CD4-positive, CD25-positive, alpha-beta regulatory T cell (primary cell): ENCODE measurements around the gene C20orf202. TPM values are rescaled to one million over a fixed set of nuclear protein-coding genes. Genes with fewer than 3 reads are reported as not detected.

Experiments
- ATAC-seq, 2 donors: fragments of 150-1000 bp; cut with Tn5 transposase; one replicate each; pipeline ENCODE4 v1.10.0; 2021; ENCODE audit warnings: low read depth in 2 of 2, moderate number of reproducible peaks in 2 of 2, moderate library complexity in 1 of 2
- DNase-seq, 3 donors: peaks; one replicate each; pipeline versions ENCODE4 v3.0.0 to v3.0.0-alpha.2; 2012 to 2022; ENCODE audit warnings: mixed read lengths in 1 of 3
- H3K27ac ChIP-seq: one replicate; pipeline ENCODE4 v1.7.0; 2013; ENCODE audit warnings: mild to moderate bottlenecking, low read length; ENCODE audit not compliant: insufficient read depth, poor library complexity, severe bottlenecking
- H3K27me3 ChIP-seq: one replicate; pipeline ENCODE4 v1.7.0; 2013; ENCODE audit warnings: low read length; ENCODE audit not compliant: control insufficient read depth, insufficient read depth
- H3K36me3 ChIP-seq: one replicate; pipeline ENCODE4 v1.7.0; 2013; ENCODE audit warnings: mild to moderate bottlenecking, low read length, moderate library complexity; ENCODE audit not compliant: control insufficient read depth, insufficient read depth
- H3K4me1 ChIP-seq: 2 replicates; pipeline ENCODE4 v1.7.0; 2013; ENCODE audit warnings: mild to moderate bottlenecking, low read length; ENCODE audit not compliant: insufficient read depth, control insufficient read depth, poor library complexity, severe bottlenecking
- H3K4me3 ChIP-seq: one replicate; pipeline ENCODE4 v1.7.0; 2013; ENCODE audit warnings: low read depth, mild to moderate bottlenecking, low read length, moderate library complexity
- H3K9me3 ChIP-seq, 2 experiments: 1 replicate in 1 of 2; 2 replicates in 1 of 2; pipeline ENCODE4 v1.7.0; 2013; ENCODE audit warnings: low read length in 2 of 2, mild to moderate bottlenecking in 1 of 2, moderate library complexity in 1 of 2; ENCODE audit not compliant: control insufficient read depth in 2 of 2
- H3K27ac Mint-ChIP-seq, 3 donors: one replicate each; pipeline ENCODE4 v1.8.0; 2020 to 2022; ENCODE audit warnings: mild to moderate bottlenecking in 3 of 3, mixed read lengths in 3 of 3, moderate library complexity in 2 of 3
- H3K27me3 Mint-ChIP-seq: one replicate; pipeline ENCODE4 v1.8.0; 2022; ENCODE audit warnings: mild to moderate bottlenecking, mixed read lengths
- H3K36me3 Mint-ChIP-seq: one replicate; pipeline ENCODE4 v1.8.0; 2020; ENCODE audit warnings: mixed read lengths
- H3K4me1 Mint-ChIP-seq, 4 donors: one replicate each; pipeline ENCODE4 v1.8.0; 2020 to 2022; ENCODE audit warnings: mixed read lengths in 4 of 4, mild to moderate bottlenecking in 1 of 4
- H3K4me3 Mint-ChIP-seq, 4 donors: one replicate each; pipeline ENCODE4 v1.8.0; 2020 to 2022; ENCODE audit warnings: mild to moderate bottlenecking in 4 of 4, mixed read lengths in 4 of 4, moderate library complexity in 3 of 4
- H3K9me3 Mint-ChIP-seq, 7 donors: one replicate each; pipeline ENCODE4 v1.8.0; 2020 to 2022; ENCODE audit warnings: mixed read lengths in 7 of 7, mild to moderate bottlenecking in 3 of 7, moderate library complexity in 2 of 7
- polyA plus RNA-seq, 4 donors: library from polyadenylated mRNA; unstranded; fragments of 300-500 nt; fragmentation: Illumina TruSeq; gene quantifications; one replicate each; pipeline ENCODE4 v1.2.3, GENCODE V29; 2021
- total RNA-seq: library from RNA; stranded (reverse); gene quantifications from one replicate; pipeline ENCODE4 v1.2.3, GENCODE V29; 2022

Gene C20orf202
- total and polyA plus RNA-seq, 5 donors from 2014 or later, result 0.39 TPM; not detected in 4

DNA sequence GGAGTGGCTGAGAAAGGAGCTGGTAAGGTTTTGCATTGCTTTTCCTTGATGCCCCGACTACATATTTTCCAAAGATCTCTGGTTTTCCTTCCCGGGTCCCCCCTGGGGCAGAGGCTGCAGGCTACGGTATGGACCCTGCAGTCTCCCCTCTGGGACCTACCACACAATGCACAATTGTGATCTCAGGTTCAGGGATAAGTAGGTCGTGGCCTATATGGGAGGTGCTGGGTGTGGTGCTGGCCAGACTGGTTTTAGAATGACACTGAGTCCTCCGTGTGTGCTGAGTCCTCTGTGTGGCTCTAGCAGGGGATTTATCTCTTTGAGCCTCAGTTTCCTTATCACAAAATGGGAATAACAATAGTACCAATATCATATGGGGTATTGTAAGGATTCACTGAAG is 376 bp downstream of the C20orf202 start:
- Histone ChIP-seq H3K36me3 (no peaks in the 10 kb centered on the region), H3K4me1 (no peaks in the 10 kb centered on the region), H3K27ac (no peak overlapping the region), H3K9me3 (no peaks in the 10 kb centered on the region), H3K27me3 (no peaks in the 10 kb centered on the region), H3K4me3 (no peak overlapping the region)
- Mint-ChIP-seq H3K36me3 (no peaks in the 10 kb centered on the region), H3K9me3 (peaks cover 0 to 2% (median 0%) of the 10 kb centered on the region in 7 donors), H3K4me1 (peaks cover 0 to 6% (median 4%) of the 10 kb centered on the region in 4 donors), H3K4me3 (no peak overlapping the region), H3K27ac (peak overlapping the region in 1 of 3 donors; percentile 48), H3K27me3 (peaks cover 19% of the 10 kb centered on the region)
- no peak for DNase-seq
- no peak for ATAC-seq

DNA sequence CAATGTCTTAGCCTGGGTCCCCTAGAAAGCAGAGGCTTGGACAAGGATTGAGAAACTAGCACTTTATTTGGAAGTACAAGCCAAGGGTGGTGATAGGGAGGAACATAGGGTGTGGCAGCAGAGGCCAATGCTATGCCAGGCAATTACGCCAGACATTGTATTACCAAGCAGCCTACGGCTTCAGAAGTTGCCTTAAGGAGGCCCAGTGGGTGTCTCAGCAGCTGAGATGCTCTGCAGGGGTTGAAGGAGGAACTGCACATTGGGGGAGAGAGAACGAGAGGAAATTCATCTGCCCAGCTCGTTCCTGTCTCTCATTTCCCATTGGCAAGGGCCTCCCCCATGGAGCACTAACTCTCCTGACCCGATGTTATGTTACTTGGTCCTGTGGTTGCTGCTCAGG is 859 bp downstream of the C20orf202 start:
- no peak overlapping the region for H3K4me3 ChIP-seq

DNA sequence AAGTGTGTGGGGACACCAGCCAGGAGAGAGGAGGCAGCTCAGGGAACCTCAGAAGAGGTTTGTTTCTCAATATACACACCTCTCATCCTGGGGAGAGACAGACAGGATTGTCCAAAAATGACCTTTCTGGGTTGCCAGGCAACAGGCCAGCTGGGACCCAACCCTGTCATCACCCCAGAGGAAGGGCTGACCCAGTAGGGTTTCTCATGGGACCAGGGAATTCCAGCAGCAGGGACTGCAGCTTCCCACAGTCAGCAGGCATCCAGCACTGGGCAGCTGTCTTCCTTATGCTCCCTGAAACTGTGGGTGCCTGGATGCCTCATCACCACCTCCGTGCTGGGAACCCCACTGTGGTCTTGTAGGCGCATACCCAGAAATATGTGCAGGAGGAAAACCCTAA is 1.3 kb downstream of the C20orf202 start:
- Histone ChIP-seq H3K4me1 (no peaks in the 10 kb centered on the region), H3K27ac (no peak overlapping the region), H3K36me3 (no peaks in the 10 kb centered on the region), H3K27me3 (peaks cover 3% of the 10 kb centered on the region), H3K4me3 (no peak overlapping the region), H3K9me3 (no peaks in the 10 kb centered on the region)
- Mint-ChIP-seq H3K4me3 (no peak overlapping the region), H3K9me3 (peaks cover 0 to 2% (median 0%) of the 10 kb centered on the region in 7 donors), H3K36me3 (no peaks in the 10 kb centered on the region), H3K27me3 (peaks cover 19% of the 10 kb centered on the region), H3K27ac (no peak overlapping the region), H3K4me1 (peaks cover 0 to 6% (median 4%) of the 10 kb centered on the region in 4 donors)
- ATAC-seq (no peak), DNase-seq (no peak)

More for the DNA sequence above, 859 bp downstream of the C20orf202 start:
- H3K36me3 Mint-ChIP-seq, result no peaks in the 10 kb centered on the region
- no peak overlapping the region for H3K27ac Mint-ChIP-seq
- H3K4me3 Mint-ChIP-seq, result no peak overlapping the region
- Histone ChIP-seq H3K36me3 (no peaks in the 10 kb centered on the region), H3K4me1 (no peaks in the 10 kb centered on the region), H3K27ac (no peak overlapping the region), H3K27me3 (no peaks in the 10 kb centered on the region), H3K9me3 (no peaks in the 10 kb centered on the region)
- ATAC-seq (no peak), DNase-seq (no peak)
- H3K9me3 Mint-ChIP-seq, result peaks cover 0 to 2% (median 0%) of the 10 kb centered on the region in 7 donors
- H3K27me3 Mint-ChIP-seq, result peaks cover 19% of the 10 kb centered on the region
- peaks cover 0 to 6% (median 4%) of the 10 kb centered on the region in 4 donors for H3K4me1 Mint-ChIP-seq

DNA sequence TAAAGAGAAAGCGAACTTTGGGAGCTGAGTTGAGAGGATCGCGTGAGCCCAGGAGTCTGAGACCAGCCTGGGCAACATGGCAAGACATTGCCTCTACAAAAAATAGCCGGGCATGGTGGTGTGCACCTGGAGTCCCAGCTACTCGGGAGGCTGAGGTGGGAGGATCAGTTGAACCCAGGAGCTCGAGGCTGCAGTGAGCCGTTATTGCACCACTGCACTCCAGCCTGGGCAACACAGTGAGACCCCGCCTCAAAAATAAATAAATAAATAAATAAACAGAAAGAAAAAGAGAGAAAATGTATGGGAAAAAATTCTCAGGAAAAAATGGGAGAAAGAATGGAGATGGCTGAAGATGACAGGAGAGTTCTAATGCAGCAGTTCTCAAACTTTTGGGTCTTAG is 2.5 kb downstream of the C20orf202 start:
- no peak overlapping the region for H3K4me3 ChIP-seq
- DNase-seq, result no peak
- Mint-ChIP-seq H3K27ac (no peak overlapping the region), H3K9me3 (peaks cover 0 to 2% (median 0%) of the 10 kb centered on the region in 7 donors), H3K27me3 (peaks cover 26% of the 10 kb centered on the region), H3K4me1 (no peaks in the 10 kb centered on the region), H3K4me3 (no peak overlapping the region), H3K36me3 (no peaks in the 10 kb centered on the region)
- no peak overlapping the region for H3K27ac ChIP-seq
- ATAC-seq, result no peak
- no peaks in the 10 kb centered on the region for H3K4me1 ChIP-seq
- H3K27me3 ChIP-seq, result peaks cover 3% of the 10 kb centered on the region
- H3K9me3 ChIP-seq, result no peaks in the 10 kb centered on the region
- H3K36me3 ChIP-seq, result no peaks in the 10 kb centered on the region

DNA sequence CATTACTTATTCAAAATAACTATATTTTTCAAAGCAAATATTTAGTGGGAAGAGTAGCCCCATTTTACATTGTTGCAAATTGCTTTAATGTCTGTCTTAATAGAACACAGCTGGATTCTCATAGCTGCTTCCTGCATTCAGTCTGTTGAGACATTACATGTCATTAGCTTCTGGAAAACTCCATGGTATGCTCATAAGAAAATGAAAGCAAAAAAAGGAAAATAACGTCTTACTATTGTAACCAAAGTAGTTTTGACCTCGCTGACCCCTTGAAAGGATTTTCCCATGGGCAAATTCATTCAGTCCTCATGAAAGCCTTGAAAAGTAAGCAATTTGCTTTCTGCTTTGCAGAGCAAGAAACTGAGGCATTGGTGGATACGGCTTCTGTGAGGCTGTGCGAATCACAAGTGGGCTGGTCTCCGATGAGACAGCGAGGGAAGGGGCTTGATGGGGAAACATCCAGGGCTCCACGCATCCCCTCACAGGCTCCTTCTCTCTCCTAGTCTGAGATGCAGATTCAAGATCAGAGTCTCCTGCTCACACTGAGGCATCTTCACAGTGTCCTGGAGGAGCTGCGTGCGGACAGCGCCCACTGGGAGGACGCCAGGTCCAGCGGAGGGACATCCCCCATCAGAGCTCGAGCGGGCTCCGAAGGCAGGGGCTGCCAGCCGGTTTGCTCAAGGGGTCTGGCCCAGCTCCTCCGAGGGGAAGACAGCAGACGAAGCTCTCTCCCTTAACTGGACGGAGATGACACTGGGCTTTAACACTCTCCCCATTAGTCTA is 3.3 kb downstream of the C20orf202 start:
- Mint-ChIP-seq H3K36me3 (no peaks in the 10 kb centered on the region), H3K9me3 (peaks cover 0 to 2% (median 0%) of the 10 kb centered on the region in 7 donors), H3K4me3 (no peak overlapping the region), H3K27ac (no peak overlapping the region), H3K4me1 (no peaks in the 10 kb centered on the region), H3K27me3 (peaks cover 33% of the 10 kb centered on the region)
- peaks cover 3% of the 10 kb centered on the region for H3K27me3 ChIP-seq
- H3K4me3 ChIP-seq, result no peak overlapping the region
- H3K9me3 ChIP-seq, result no peaks in the 10 kb centered on the region
- H3K27ac ChIP-seq, result no peak overlapping the region
- no peaks in the 10 kb centered on the region for H3K36me3 ChIP-seq
- DNase-seq, result no peak
- H3K4me1 ChIP-seq, result no peaks in the 10 kb centered on the region
- no peak for ATAC-seq

DNA sequence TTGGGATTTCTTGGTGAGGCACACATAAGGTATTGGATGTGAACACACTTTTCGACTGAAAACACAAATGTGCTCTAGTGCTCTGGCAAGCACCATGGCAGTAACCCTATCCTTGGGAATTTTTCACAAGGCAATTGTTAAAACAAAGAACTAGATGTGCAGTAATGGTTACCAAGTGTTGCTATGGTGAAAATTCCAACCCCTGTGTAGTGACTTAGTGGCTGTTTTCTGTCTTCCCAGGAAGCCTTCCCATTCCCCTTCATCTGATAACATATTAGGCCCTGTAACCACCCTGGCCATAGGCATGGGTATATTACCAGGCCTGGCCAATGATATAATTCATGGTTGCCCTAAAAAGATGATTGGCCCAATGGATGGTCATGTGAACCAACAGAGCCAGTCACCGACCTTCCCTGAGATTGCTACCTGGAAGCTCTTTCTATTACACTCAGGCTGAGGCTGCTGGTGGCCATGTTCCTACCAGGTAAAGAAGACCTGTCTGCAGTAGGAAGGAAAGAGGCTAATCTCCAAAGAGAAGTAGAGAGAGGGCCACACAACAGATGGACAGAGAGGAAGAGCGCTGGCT is 4.1 kb downstream of the C20orf202 start:
- Mint-ChIP-seq H3K27ac (no peak overlapping the region), H3K4me3 (no peak overlapping the region), H3K9me3 (peaks cover 0 to 2% (median 0%) of the 10 kb centered on the region in 7 donors), H3K4me1 (peaks cover 0 to 1% (median under 1%) of the 10 kb centered on the region in 4 donors), H3K36me3 (no peaks in the 10 kb centered on the region), H3K27me3 (peaks cover 33% of the 10 kb centered on the region)
- Histone ChIP-seq H3K4me3 (no peak overlapping the region), H3K27ac (no peak overlapping the region), H3K27me3 (peaks cover 3% of the 10 kb centered on the region), H3K36me3 (no peaks in the 10 kb centered on the region), H3K9me3 (no peaks in the 10 kb centered on the region), H3K4me1 (no peaks in the 10 kb centered on the region)
- DNase-seq, result no peak
- no peak for ATAC-seq

DNA sequence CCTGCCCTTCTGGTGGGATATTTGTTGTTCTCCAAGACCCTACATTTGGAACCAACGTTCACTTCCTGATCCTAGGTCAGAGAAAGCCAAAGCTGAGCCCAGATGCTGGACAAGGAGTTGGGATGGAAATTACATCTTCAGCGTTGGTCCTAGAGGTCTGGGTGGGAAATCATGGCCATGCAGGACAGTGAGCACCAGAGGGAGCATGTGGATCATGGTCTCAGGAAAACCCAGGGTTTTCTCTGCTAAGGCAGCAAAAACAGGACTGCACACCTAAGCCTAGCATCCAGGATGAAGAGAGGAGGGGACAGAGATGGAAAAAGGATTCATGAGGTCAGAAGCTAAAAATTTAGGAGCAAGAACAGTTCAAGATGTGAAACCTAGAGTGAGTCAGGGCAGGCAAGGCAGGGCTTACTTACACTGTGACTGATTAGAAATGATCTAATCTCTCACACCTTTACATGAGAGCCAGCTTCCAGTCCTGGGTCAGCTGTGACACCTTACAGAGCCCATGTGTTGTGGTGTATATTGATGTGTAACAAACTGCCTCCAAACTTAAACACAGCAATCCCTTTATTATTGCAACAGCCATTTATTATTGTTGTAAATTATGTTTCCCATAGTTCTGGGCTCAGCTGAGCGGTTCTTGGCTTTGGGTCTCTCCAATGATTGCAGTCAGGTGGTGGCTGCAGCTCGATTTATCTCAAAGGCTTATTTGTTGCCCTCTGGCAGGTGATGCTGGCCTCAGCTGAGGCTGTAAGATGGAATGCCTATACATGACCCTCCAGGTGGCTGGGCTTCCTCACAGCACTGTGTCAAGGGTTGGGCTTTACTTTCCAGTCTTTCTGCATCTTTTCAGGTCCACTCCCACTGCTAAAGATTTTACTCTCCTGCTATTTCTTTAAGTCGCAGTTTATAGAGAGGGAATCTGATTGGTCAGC is 6.5 kb downstream of the C20orf202 start:
- Mint-ChIP-seq H3K9me3 (no peaks in the 10 kb centered on the region), H3K4me3 (no peak overlapping the region), H3K27me3 (peaks cover 23% of the 10 kb centered on the region), H3K4me1 (peaks cover 0 to 11% (median 10%) of the 10 kb centered on the region in 4 donors), H3K36me3 (no peaks in the 10 kb centered on the region), H3K27ac (no peak overlapping the region)
- H3K4me1 ChIP-seq, result peaks cover 6% of the 10 kb centered on the region
- ATAC-seq, result no peak
- no peak overlapping the region for H3K4me3 ChIP-seq
- no peak overlapping the region for H3K27ac ChIP-seq
- H3K27me3 ChIP-seq, result peaks cover 3% of the 10 kb centered on the region
- no peaks in the 10 kb centered on the region for H3K9me3 ChIP-seq
- no peak for DNase-seq
- H3K36me3 ChIP-seq, result no peaks in the 10 kb centered on the region
